IMR-90 (cell line): ENCODE data around the gene FCRL6. TPM values are rescaled to one million over a fixed set of nuclear protein-coding genes. Genes with fewer than 3 reads are reported as not detected.

Experiments used
- ATAC-seq: fragments of 200-7000 bp; cut with Tn5 transposase; 2 replicates; pipeline ENCODE4 v1.9.1; 2020; ENCODE audit warnings: low read depth, mild to moderate bottlenecking, moderate library complexity
- BruUV-seq: library from RNA; stranded (reverse); fragments of 400-500 nt; replicated peaks from 2 replicates; lab custom pipeline; 2021; lab: Mats Ljungman, UMichigan
- CTCF ChIA-PET: fragments of 300-600 bp; formaldehyde crosslinking; extraction: SDS; loops from one replicate; lab custom pipeline; 2021; ENCODE audit warnings: antibody characterized with exemption; lab: Yijun Ruan, JAX
- POLR2A ChIA-PET: fragments of 300-600 bp; sonication (Branson Sonifier 250); formaldehyde crosslinking; loops from one replicate; lab custom pipeline; 2022; ENCODE audit warnings: antibody characterized with exemption; ENCODE audit not compliant: unreplicated experiment; lab: Charles Lee
- DNase-seq: peaks from one replicate; pipeline ENCODE4 v3.0.0; 2013
- H2AFZ ChIP-seq: replicated peaks from 2 replicates; pipeline ENCODE3; 2013; ENCODE audit warnings: low read length, mild to moderate bottlenecking; ENCODE audit not compliant: poor library complexity
- H2AK5ac ChIP-seq: 2 replicates; pipeline ENCODE4 v1.6.1; 2013; ENCODE audit warnings: low read depth, low read length, inconsistent platforms
- H2AK9ac ChIP-seq: replicated peaks from 2 replicates; pipeline ENCODE3; 2013; ENCODE audit warnings: mild to moderate bottlenecking, low read depth, low read length, moderate library complexity; ENCODE audit not compliant: poor library complexity
- H2BK120ac ChIP-seq: 2 replicates; pipeline ENCODE4 v1.6.1; 2013; ENCODE audit warnings: low read depth, low read length, inconsistent platforms
- H2BK15ac ChIP-seq: 3 replicates; pipeline ENCODE4 v1.6.1; 2013; ENCODE audit warnings: low read depth, low read length, inconsistent platforms
- H2BK20ac ChIP-seq: 2 replicates; pipeline ENCODE4 v1.6.1; 2013; ENCODE audit warnings: low read depth, mild to moderate bottlenecking, inconsistent platforms, low read length, moderate library complexity
- H2BK5ac ChIP-seq: 2 replicates; pipeline ENCODE4 v1.6.1; 2013; ENCODE audit warnings: mild to moderate bottlenecking, low read depth, low read length, inconsistent platforms; ENCODE audit not compliant: poor library complexity, severe bottlenecking
- H3K14ac ChIP-seq: replicated peaks from 2 replicates; pipeline ENCODE4 v1.6.1; 2013; ENCODE audit warnings: low read depth, low read length, inconsistent platforms
- H3K18ac ChIP-seq: 2 replicates; pipeline ENCODE4 v1.6.1; 2013; ENCODE audit warnings: low read depth, low read length, control low read depth
- H3K23ac ChIP-seq: 2 replicates; pipeline ENCODE4 v1.6.1; 2013; ENCODE audit warnings: low read depth, low read length, inconsistent platforms
- H3K27ac ChIP-seq: 2 replicates; pipeline ENCODE4 v1.5.1; 2013; ENCODE audit warnings: mild to moderate bottlenecking, control low read depth, low read length; ENCODE audit not compliant: insufficient read depth
- H3K27me3 ChIP-seq: 2 replicates; pipeline ENCODE4 v1.6.1; 2013; ENCODE audit warnings: low read length; ENCODE audit not compliant: control insufficient read depth, insufficient read depth
- H3K36me3 ChIP-seq: 2 replicates; pipeline ENCODE4 v1.6.1; 2013; ENCODE audit warnings: low read length, mixed read lengths; ENCODE audit not compliant: control insufficient read depth, insufficient read depth
- H3K4ac ChIP-seq: 2 replicates; pipeline ENCODE4 v1.6.1; 2013; ENCODE audit warnings: low read depth, low read length, inconsistent platforms
- H3K4me1 ChIP-seq: 2 replicates; pipeline ENCODE4 v1.6.1; 2013; ENCODE audit warnings: low read length, mixed read lengths; ENCODE audit not compliant: control insufficient read depth, insufficient read depth
- H3K4me2 ChIP-seq: 2 replicates; pipeline ENCODE4 v1.6.1; 2013; ENCODE audit warnings: low read depth, mild to moderate bottlenecking, control low read depth, low read length, moderate library complexity
- H3K4me3 ChIP-seq: 2 replicates; pipeline ENCODE4 v1.5.1; 2013; ENCODE audit warnings: low read depth, mild to moderate bottlenecking, control low read depth, low read length, moderate library complexity; ENCODE audit not compliant: insufficient read depth
- H3K56ac ChIP-seq: 2 replicates; pipeline ENCODE4 v1.6.1; 2013; ENCODE audit warnings: low read length, inconsistent platforms; ENCODE audit not compliant: insufficient read depth; ENCODE audit errors: extremely low read depth
- H3K79me1 ChIP-seq, 2 experiments: 2 replicates each; pipeline ENCODE4 v1.6.1; 2013; ENCODE audit warnings: low read length in 2 of 2, inconsistent platforms in 1 of 2, low read depth in 1 of 2
- H3K9ac ChIP-seq: 2 replicates; pipeline ENCODE4 v1.6.1; 2013; ENCODE audit warnings: low read depth, low read length, control low read depth
- H3K9me1 ChIP-seq: 2 replicates; pipeline ENCODE4 v1.6.1; 2013; ENCODE audit warnings: low read length, inconsistent platforms; ENCODE audit not compliant: insufficient read depth
- H3K9me3 ChIP-seq: 2 replicates; pipeline ENCODE4 v1.6.1; 2013; ENCODE audit warnings: low read length; ENCODE audit not compliant: control insufficient read depth, insufficient read depth
- H4K20me1 ChIP-seq: 2 replicates; pipeline ENCODE4 v1.6.1; 2013; ENCODE audit warnings: low read length, inconsistent platforms; ENCODE audit not compliant: insufficient read depth
- H4K5ac ChIP-seq: 2 replicates; pipeline ENCODE4 v1.6.1; 2013; ENCODE audit warnings: mild to moderate bottlenecking, low read depth, low read length, control low read depth
- H4K8ac ChIP-seq, 2 experiments: 2 replicates each; pipeline ENCODE4 v1.6.1; 2013; ENCODE audit warnings: low read depth in 2 of 2, low read length in 2 of 2, control low read depth in 1 of 2, inconsistent platforms in 1 of 2
- H4K91ac ChIP-seq: 2 replicates; pipeline ENCODE4 v1.6.1; 2013; ENCODE audit warnings: low read depth, low read length, inconsistent platforms; ENCODE audit not compliant: insufficient read depth
- BHLHE40 ChIP-seq: fragments of 150-350 bp; IDR thresholded peaks from 2 replicates; pipeline ENCODE4 v1.6.1; 2016; ENCODE audit warnings: mild to moderate bottlenecking, low read depth, low read length
- CEBPB ChIP-seq: IDR thresholded peaks from 2 replicates; pipeline ENCODE4 v1.6.1; 2012; ENCODE audit warnings: low read depth, low read length, improper control_type of control experiment
- CHD1 ChIP-seq: IDR thresholded peaks from 2 replicates; pipeline ENCODE4 v1.6.1; 2012; ENCODE audit warnings: low read depth, low read length, improper control_type of control experiment
- CTCF ChIP-seq: conservative IDR thresholded peaks from 2 replicates; pipeline ENCODE4 v1.5.1; 2012; ENCODE audit warnings: mild to moderate bottlenecking, low read depth, low read length, improper control_type of control experiment
- MAFK ChIP-seq: IDR thresholded peaks from 2 replicates; pipeline ENCODE4 v1.6.1; 2012; ENCODE audit warnings: low read depth, low read length, improper control_type of control experiment
- MAZ ChIP-seq: IDR thresholded peaks from 2 replicates; pipeline ENCODE4 v1.6.1; 2012; ENCODE audit warnings: low read depth, mild to moderate bottlenecking, low read length, improper control_type of control experiment, moderate library complexity, borderline replicate concordance
- MXI1 ChIP-seq: IDR thresholded peaks from 2 replicates; pipeline ENCODE4 v1.6.1; 2012; ENCODE audit warnings: low read depth, mild to moderate bottlenecking, low read length, moderate library complexity, borderline replicate concordance
- POLR2A ChIP-seq: IDR thresholded peaks from 2 replicates; pipeline ENCODE4 v1.6.1; 2012; ENCODE audit warnings: mild to moderate bottlenecking, low read depth, low read length
- RAD21 ChIP-seq: IDR thresholded peaks from 2 replicates; pipeline ENCODE4 v1.6.1; 2012; ENCODE audit warnings: low read length, improper control_type of control experiment
- RCOR1 ChIP-seq: IDR thresholded peaks from 2 replicates; pipeline ENCODE4 v1.6.1; 2012; ENCODE audit warnings: mild to moderate bottlenecking, low read length, improper control_type of control experiment; ENCODE audit not compliant: insufficient replicate concordance
- RFX5 ChIP-seq: IDR thresholded peaks from 2 replicates; pipeline ENCODE4 v1.8.0; 2012; ENCODE audit warnings: low read depth, mild to moderate bottlenecking, low read length, moderate library complexity
- SMC3 ChIP-seq: fragments of 150-350 bp; IDR thresholded peaks from 2 replicates; pipeline ENCODE4 v1.6.1; 2016; ENCODE audit warnings: low read depth, mild to moderate bottlenecking, antibody characterized with exemption, low read length, moderate library complexity
- WGBS, 2 experiments: methylation state at CpG; one replicate each; pipeline versions ENCODE4 v1.1.5 to v1.1.7; 2013; ENCODE audit warnings: missing lambda C conversion rate in 2 of 2; ENCODE audit not compliant: insufficient read length in 1 of 2; ENCODE audit errors: extremely low coverage in 2 of 2; 5-methylcytosine and 5-hydroxymethylcytosine counted together
- dilution Hi-C: fragments of 300-500 bp; cut with HindIII; formaldehyde crosslinking; loops from one replicate; pipeline ENCODE4 v1.14.3; 2018; ENCODE audit warnings: low sequenced_read_pairs; ENCODE audit not compliant: unreplicated experiment
- in situ Hi-C: fragments of 300-500 bp; cut with MboI; formaldehyde crosslinking; loops from 3 replicates; pipeline ENCODE4 v1.14.3; 2019; ENCODE audit warnings: low sequenced_read_pairs, inconsistent platforms, mixed read lengths
- intact Hi-C: fragments of 100-400 bp; cut with micrococcal nuclease; formaldehyde crosslinking; loops from 2 replicates; pipeline ENCODE4 v1.10.0; 2022
- polyA plus RNA-seq, 3 experiments: library from polyadenylated mRNA; depleted of rRNA; stranded (reverse); fragments of >200 nt; gene quantifications; 2 replicates each; pipeline ENCODE4 v1.2.3, GENCODE V29; 2012; ENCODE audit warnings: low replicate concordance in 1 of 3
- total RNA-seq: library from RNA; depleted of rRNA; stranded (reverse); fragments of >200 nt; gene quantifications from 2 replicates; pipeline ENCODE4 v1.2.3, GENCODE V29; 2012

The FCRL6 gene
- total and polyA plus RNA-seq, 2 of the 4 experiments (the other 2 are of a cell fraction): not detected

- dilution Hi-C loops: no loop called here
- BruUV-seq: no TSS peak
These were observed 27.1 kb downstream of the FCRL6 start for GRCh38 chr1:159829273-159829634.

More at GRCh38 chr1:159829273-159829634, 27.1 kb downstream of the FCRL6 start:
- no peak overlapping the region for H4K91ac ChIP-seq
- no peak overlapping the region for H3K4ac ChIP-seq
- H3K27ac ChIP-seq: no peak overlapping the region
- no peak overlapping the region for H3K4me2 ChIP-seq
- DNase-seq: no peak
- H3K56ac ChIP-seq: no peak overlapping the region
- H3K9me3 ChIP-seq: no peaks in the 10 kb centered on the region
- no peak overlapping the region for H2AK9ac ChIP-seq
- H2BK15ac ChIP-seq: no peak overlapping the region
- 0 out of 2 replicates have a peak, but pooled peaks cover 3% of the 10 kb centered on the region for H3K9me1 ChIP-seq
- ATAC-seq: 0 out of 2 replicates have a peak, but pooled peaks have one; percentile 30
- H3K4me1 ChIP-seq: peaks cover 2% of the 10 kb centered on the region
- 40% methylated on average over 1 of the region's 3 CpGs; no CpG with 5 or more reads in 1 of the 2 experiments for WGBS, 2 experiments
- ChIA-PET POLR2A (no interaction called here), CTCF (no interaction called here)
- no peak overlapping the region for H2BK20ac ChIP-seq
- H3K14ac ChIP-seq: no peak overlapping the region
- no peak for TF ChIP-seq MXI1
- no peak for TF ChIP-seq CTCF
- TF ChIP-seq CEBPB: no peak
- TF ChIP-seq POLR2A: no peak
- no peak for TF ChIP-seq MAFK
- no peak for TF ChIP-seq SMC3
- no peak for TF ChIP-seq RFX5
- no peak for TF ChIP-seq RAD21
- TF ChIP-seq RCOR1: no peak
- TF ChIP-seq BHLHE40: no peak
- TF ChIP-seq MAZ: no peak
- TF ChIP-seq CHD1: no peak
- H3K27me3 ChIP-seq: no peaks in the 10 kb centered on the region; the same call in 1 of the 2 replicates
- H2BK120ac ChIP-seq: no peak overlapping the region
- H3K79me1 ChIP-seq: no peaks in the 10 kb centered on the region
- in situ Hi-C loops: no loop called here
- no peak overlapping the region for H3K18ac ChIP-seq
- no peak overlapping the region for H2AFZ ChIP-seq
- H3K36me3 ChIP-seq: no peaks in the 10 kb centered on the region
- intact Hi-C loops: no loop called here
- no peak overlapping the region for H3K9ac ChIP-seq
- no peak overlapping the region for H3K23ac ChIP-seq
- H3K4me3 ChIP-seq: no peak overlapping the region
- H2BK5ac ChIP-seq: no peak overlapping the region
- H4K5ac ChIP-seq: no peak overlapping the region
- H2AK5ac ChIP-seq: no peak overlapping the region
- H4K20me1 ChIP-seq: no peaks in the 10 kb centered on the region
- no peak overlapping the region for H4K8ac ChIP-seq
